K562 (cell line): Measurements from ENCODE around the gene SLC25A5. TPM values are rescaled to one million over a fixed set of nuclear protein-coding genes. Genes with fewer than 3 reads are reported as not detected.

Experiments
- BCL6 ChIP-seq: fragments of 250-450 bp; sonication (Bioruptor Pico); IDR thresholded peaks from 2 replicates; pipeline ENCODE4 v1.4.0; 2020
- BCLAF1 ChIP-seq, 2 experiments: fragments of 450-650 bp in 1 of 2; IDR thresholded peaks; 2 replicates each; pipeline ENCODE4 v1.6.1; 2011 to 2017; ENCODE audit warnings: low read depth in 2 of 2, antibody characterized with exemption in 1 of 2, borderline replicate concordance in 1 of 2, low read length in 1 of 2, mild to moderate bottlenecking in 1 of 2, mixed read lengths in 1 of 2; ENCODE audit not compliant: control insufficient read depth in 1 of 2
- CC2D1A ChIP-seq: fragments of 450-650 bp; IDR thresholded peaks from 2 replicates; pipeline ENCODE4 v1.6.1; 2017; ENCODE audit warnings: mild to moderate bottlenecking
- CREB1 ChIP-seq, 2 experiments: sonication (generic) in 1 of 2; formaldehyde crosslinking in 1 of 2; IDR thresholded peaks; 2 replicates each; pipeline versions ENCODE4 v1.6.1 to v1.8.0; 2012 to 2022; ENCODE audit warnings: inconsistent platforms in 1 of 2, mild to moderate bottlenecking in 1 of 2, missing genetic modification reagents in 1 of 2, moderate library complexity in 1 of 2
- E2F5 ChIP-seq: sonication (generic); formaldehyde crosslinking; IDR thresholded peaks from 2 replicates; pipeline ENCODE4 v1.8.0; 2022; ENCODE audit warnings: mild to moderate bottlenecking, missing genetic modification reagents
- E2F6 ChIP-seq, 2 experiments: IDR thresholded peaks; 2 replicates each; pipeline ENCODE4 v1.6.1; 2011; ENCODE audit warnings: borderline replicate concordance in 1 of 2, control low read depth in 1 of 2, low read depth in 1 of 2, low read length in 1 of 2, mild to moderate bottlenecking in 1 of 2, mixed read lengths in 1 of 2, moderate library complexity in 1 of 2; ENCODE audit not compliant: insufficient read depth in 1 of 2, insufficient read length in 1 of 2, poor library complexity in 1 of 2, severe bottlenecking in 1 of 2; ENCODE audit errors: extremely low read depth in 1 of 2
- FOXP1 ChIP-seq: sonication (generic); formaldehyde crosslinking; IDR thresholded peaks from 2 replicates; pipeline ENCODE4 v1.8.0; 2022; ENCODE audit warnings: mild to moderate bottlenecking, missing genetic modification reagents
- GTF2F1 ChIP-seq: IDR thresholded peaks from 2 replicates; pipeline ENCODE4 v1.6.1; 2011; ENCODE audit warnings: low read depth, low read length, improper control_type of control experiment
- HNRNPL ChIP-seq: fragments of 200-400 bp; formaldehyde crosslinking; IDR thresholded peaks from 2 replicates; pipeline ENCODE4 v1.6.1; 2017; ENCODE audit warnings: low read depth, mild to moderate bottlenecking, low read length
- ILF3 ChIP-seq: fragments of 450-650 bp; IDR thresholded peaks from 2 replicates; pipeline ENCODE4 v1.6.1; 2018; ENCODE audit warnings: antibody characterized with exemption, mild to moderate bottlenecking, moderate library complexity, borderline replicate concordance
- MED1 ChIP-seq: sonication (generic); formaldehyde crosslinking; IDR thresholded peaks from 2 replicates; pipeline ENCODE4 v1.8.1; 2023; ENCODE audit warnings: missing genetic modification reagents, borderline replicate concordance
- PHTF2 ChIP-seq: fragments of 250-450 bp; sonication (Bioruptor Pico); IDR thresholded peaks from 2 replicates; pipeline ENCODE4 v1.5.0; 2021; ENCODE audit warnings: mild to moderate bottlenecking
- SETDB1 ChIP-seq: IDR thresholded peaks from one replicate; pipeline ENCODE4 v1.6.1; 2012; ENCODE audit warnings: low read length, control low read depth, inconsistent platforms
- YY1 ChIP-seq, 3 experiments: IDR thresholded peaks; 2 replicates each; pipeline ENCODE4 v1.6.1; 2011; ENCODE audit warnings: low read length in 2 of 3, mild to moderate bottlenecking in 2 of 3, moderate library complexity in 2 of 3, borderline replicate concordance in 1 of 3, control low read depth in 1 of 3, low read depth in 1 of 3; ENCODE audit not compliant: insufficient read depth in 3 of 3, insufficient replicate concordance in 2 of 3, control insufficient read depth in 1 of 3, insufficient read length in 1 of 3; ENCODE audit errors: extremely low read depth in 1 of 3
- ZNF3 ChIP-seq: fragments of 250-450 bp; sonication (Bioruptor Pico); IDR thresholded peaks from 2 replicates; pipeline ENCODE4 v1.5.0; 2021; ENCODE audit warnings: mild to moderate bottlenecking, moderate library complexity
- ZNF398 ChIP-seq: fragments of 250-450 bp; sonication (Bioruptor Pico); IDR thresholded peaks from 2 replicates; pipeline ENCODE4 v1.8.0; 2021; ENCODE audit warnings: moderate library complexity, mild to moderate bottlenecking, inconsistent platforms
- ZNF717 ChIP-seq: fragments of 250-450 bp; sonication (Bioruptor Pico); IDR thresholded peaks from 2 replicates; pipeline ENCODE4 v1.5.0; 2021
- ZZZ3 ChIP-seq: fragments of 450-650 bp; IDR thresholded peaks from 2 replicates; pipeline ENCODE4 v1.6.1; 2016; ENCODE audit warnings: antibody characterized with exemption, mild to moderate bottlenecking, moderate library complexity
- polyA plus RNA-seq, 8 experiments: library from polyadenylated mRNA; depleted of rRNA in 4 of 8; stranded (reverse) in 5 of 8; unstranded in 3 of 8; fragments of >200 nt; fragmentation: Nextera tagmentation in 2 of 8; fragmentation: Illumina TruSeq in 1 of 8; extraction: Ambion mirVana in 2 of 8; extraction: Trizol in 1 of 8; gene quantifications; 2 replicates each; pipeline versions ENCODE4 v1.2.1 to v1.2.3, GENCODE V29; 2011 to 2014; ENCODE audit warnings: inconsistent platforms in 1 of 8, missing spikeins in 1 of 8
- total RNA-seq, 7 experiments: library from RNA; depleted of rRNA in 6 of 7; stranded (reverse); fragments of >200 nt in 6 of 7; fragmentation: Illumina TruSeq in 2 of 7; extraction: Trizol in 2 of 7; gene quantifications; 2 replicates each; pipeline versions ENCODE4 v1.2.1 to v1.2.3, GENCODE V29; 2011 to 2021; ENCODE audit warnings: low replicate concordance in 1 of 7

The SLC25A5 gene
- total and polyA plus RNA-seq, 9 of the 15 experiments (the other 6 are each of a cell fraction or from before 2014, with no cell fraction given): 470 to 5,247 (median 596) TPM

GRCh38 chrX:119467842-119468550 is at the start of gene SLC25A5 (continued):
- peak; percentile 86; the same call in 1 of the 2 replicates for TF ChIP-seq GTF2F1
- no peak for TF ChIP-seq SETDB1
- peak; percentile 10 to 92 (median 84) for TF ChIP-seq YY1 (IDR thresholded peaks at IDR 0.05; ENCODE audit: borderline replicate concordance in 1 of 3, control insufficient read depth in 1 of 3, extremely low read depth in 1 of 3, insufficient read depth in 3 of 3, insufficient read length in 1 of 3, insufficient replicate concordance in 2 of 3, low read depth in 1 of 3, low read length in 2 of 3)
- no peak for TF ChIP-seq ZZZ3
- TF ChIP-seq MED1 (CRISPR knock-in tag): no peak
- TF ChIP-seq PHTF2 (CRISPR knock-in tag): no peak
- no peak for TF ChIP-seq CC2D1A
- TF ChIP-seq E2F5 (CRISPR knock-in tag): no peak
- no peak for TF ChIP-seq BCL6 (CRISPR knock-in tag)
- TF ChIP-seq BCLAF1 (IDR thresholded peaks at IDR 0.05; ENCODE audit: borderline replicate concordance in 1 of 2, control insufficient read depth in 1 of 2, low read depth in 2 of 2, low read length in 1 of 2): 0 out of 4 replicates have a peak, but pooled peaks of 1 of the 2 experiments have one; percentile 17
- no peak for TF ChIP-seq ZNF398 (CRISPR knock-in tag)
- peak; percentile 46 for TF ChIP-seq CREB1 (IDR thresholded peaks at IDR 0.05)
- no peak for TF ChIP-seq CREB1 (CRISPR knock-in tag; IDR thresholded peaks at IDR 0.05)
- TF ChIP-seq E2F6 (IDR thresholded peaks at IDR 0.05; ENCODE audit: borderline replicate concordance in 1 of 2, extremely low read depth in 1 of 2, insufficient read depth in 1 of 2, insufficient read length in 1 of 2, low read depth in 1 of 2, low read length in 1 of 2, poor library complexity in 1 of 2, severe bottlenecking in 1 of 2): peak; percentile 95 to 100
- no peak for TF ChIP-seq ZNF717 (CRISPR knock-in tag)
- TF ChIP-seq FOXP1 (CRISPR knock-in tag): peak; percentile 74
- TF ChIP-seq ZNF3: no peak
- TF ChIP-seq ILF3: no peak
- TF ChIP-seq HNRNPL: no peak
